GM18519 (cell line): ENCODE results near the gene ELOA.
A peak's percentile ranks its signal among the peaks of the same experiment; 100 is the strongest.

Source experiments
- ATAC-seq: cut with Tn5 transposase; IDR thresholded peaks from one replicate; pipeline ENCODE4 v1.9.1; 2021; ENCODE audit warnings: mild to moderate bottlenecking, moderate library complexity; ENCODE audit not compliant: unreplicated experiment, low FRiP score

Gene ELOA, protein sequence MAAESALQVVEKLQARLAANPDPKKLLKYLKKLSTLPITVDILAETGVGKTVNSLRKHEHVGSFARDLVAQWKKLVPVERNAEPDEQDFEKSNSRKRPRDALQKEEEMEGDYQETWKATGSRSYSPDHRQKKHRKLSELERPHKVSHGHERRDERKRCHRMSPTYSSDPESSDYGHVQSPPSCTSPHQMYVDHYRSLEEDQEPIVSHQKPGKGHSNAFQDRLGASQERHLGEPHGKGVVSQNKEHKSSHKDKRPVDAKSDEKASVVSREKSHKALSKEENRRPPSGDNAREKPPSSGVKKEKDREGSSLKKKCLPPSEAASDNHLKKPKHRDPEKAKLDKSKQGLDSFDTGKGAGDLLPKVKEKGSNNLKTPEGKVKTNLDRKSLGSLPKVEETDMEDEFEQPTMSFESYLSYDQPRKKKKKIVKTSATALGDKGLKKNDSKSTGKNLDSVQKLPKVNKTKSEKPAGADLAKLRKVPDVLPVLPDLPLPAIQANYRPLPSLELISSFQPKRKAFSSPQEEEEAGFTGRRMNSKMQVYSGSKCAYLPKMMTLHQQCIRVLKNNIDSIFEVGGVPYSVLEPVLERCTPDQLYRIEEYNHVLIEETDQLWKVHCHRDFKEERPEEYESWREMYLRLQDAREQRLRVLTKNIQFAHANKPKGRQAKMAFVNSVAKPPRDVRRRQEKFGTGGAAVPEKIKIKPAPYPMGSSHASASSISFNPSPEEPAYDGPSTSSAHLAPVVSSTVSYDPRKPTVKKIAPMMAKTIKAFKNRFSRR

DNA sequence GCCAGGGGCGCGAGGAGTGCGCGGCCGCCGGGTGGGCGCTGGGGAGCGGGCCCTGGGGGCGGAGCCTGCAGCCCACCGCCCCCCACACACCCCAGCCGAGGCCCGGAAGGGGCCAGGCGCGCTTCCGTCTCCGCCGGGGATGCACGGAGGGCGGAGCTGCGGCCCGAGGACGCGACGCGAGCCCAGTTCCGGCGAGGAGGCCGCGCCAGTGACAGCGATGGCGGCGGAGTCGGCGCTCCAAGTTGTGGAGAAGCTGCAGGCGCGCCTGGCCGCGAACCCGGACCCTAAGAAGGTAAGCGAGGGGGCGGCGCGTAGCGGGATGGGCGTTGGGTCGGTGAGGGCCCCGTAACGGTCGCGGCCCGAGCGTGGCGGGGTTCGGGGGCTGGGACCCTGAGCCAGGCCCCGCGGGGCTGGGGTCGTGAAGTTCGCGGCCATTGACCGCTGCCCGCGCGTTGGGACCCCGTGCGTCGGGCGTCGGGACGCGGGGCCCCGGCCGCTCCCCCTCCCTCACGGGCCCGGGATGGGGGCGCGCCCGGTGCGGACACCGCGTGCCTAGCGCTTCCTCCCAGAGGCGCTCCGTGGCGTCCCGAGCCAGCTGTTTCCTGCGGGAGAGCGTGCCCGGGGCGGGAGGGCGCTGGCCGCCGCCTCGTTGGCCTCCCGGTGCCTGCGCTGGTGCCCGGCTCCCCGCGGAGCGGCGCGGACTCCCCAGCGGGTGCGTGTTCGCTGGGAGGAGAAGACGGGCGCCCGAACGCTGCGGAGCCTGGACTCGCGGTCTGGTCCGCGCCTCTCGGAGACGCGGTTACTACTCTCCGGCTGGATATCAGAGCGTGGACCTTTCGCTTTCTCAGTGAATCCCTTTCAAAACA is at the start of gene ELOA:
ELOA (plus strand) TSS at position 185 of the 866 bp plus-strand sequence; CDS start at position 218, 33 bp downstream.
- peak; percentile 60 for ATAC-seq

DNA sequence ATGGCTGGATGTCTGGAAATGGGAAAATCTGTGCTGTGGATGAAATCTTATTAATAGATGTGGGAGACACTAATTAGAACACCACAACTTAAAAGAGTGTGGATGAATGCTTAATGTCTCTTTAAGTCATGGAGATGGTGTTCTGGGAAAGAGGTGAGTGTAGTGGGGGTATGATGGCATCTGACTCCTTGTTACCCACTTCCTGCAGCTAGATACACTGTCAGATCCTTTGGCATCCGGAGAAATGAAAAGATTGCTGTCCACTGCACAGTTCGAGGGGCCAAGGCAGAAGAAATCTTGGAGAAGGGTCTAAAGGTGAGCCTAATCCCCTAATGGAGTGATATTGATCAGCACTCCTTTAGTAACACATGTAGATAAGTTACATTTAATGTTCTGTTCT is 49.7 kb upstream of the ELOA start:
- ATAC-seq: no peak

DNA sequence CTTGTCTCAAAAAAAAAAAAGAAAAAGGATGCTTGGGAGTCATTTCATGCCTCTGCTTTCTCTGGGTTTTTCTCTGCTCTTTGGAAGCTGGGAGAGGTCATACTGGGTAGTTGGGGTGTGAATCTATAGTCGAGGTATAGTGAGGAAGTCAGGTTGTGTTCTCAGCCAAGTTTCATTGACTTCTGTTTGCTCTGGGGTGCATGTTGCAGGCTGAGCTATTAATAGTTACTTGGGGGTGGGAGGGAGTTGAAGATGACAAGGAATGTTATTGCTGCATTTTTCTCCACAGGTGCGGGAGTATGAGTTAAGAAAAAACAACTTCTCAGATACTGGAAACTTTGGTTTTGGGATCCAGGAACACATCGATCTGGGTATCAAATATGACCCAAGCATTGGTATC is 48.9 kb upstream of the ELOA start:
- ATAC-seq: no peak

DNA sequence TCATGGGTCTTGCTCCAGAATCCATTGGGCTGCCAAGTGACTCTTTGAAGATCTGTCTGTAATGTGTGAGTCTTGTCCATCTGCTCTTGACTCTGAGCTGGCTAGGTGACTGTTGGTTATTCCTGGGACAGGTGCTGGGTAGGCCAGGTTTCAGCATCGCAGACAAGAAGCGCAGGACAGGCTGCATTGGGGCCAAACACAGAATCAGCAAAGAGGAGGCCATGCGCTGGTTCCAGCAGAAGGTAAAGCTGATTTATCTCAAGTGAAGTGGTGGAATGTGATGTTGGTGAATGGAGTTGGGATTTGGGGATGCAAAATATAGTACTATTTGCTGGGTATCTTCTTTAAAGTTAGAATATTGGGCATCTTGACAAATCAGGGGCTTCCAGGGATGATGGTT is 47.6 kb upstream of the ELOA start:
- no peak for ATAC-seq

DNA sequence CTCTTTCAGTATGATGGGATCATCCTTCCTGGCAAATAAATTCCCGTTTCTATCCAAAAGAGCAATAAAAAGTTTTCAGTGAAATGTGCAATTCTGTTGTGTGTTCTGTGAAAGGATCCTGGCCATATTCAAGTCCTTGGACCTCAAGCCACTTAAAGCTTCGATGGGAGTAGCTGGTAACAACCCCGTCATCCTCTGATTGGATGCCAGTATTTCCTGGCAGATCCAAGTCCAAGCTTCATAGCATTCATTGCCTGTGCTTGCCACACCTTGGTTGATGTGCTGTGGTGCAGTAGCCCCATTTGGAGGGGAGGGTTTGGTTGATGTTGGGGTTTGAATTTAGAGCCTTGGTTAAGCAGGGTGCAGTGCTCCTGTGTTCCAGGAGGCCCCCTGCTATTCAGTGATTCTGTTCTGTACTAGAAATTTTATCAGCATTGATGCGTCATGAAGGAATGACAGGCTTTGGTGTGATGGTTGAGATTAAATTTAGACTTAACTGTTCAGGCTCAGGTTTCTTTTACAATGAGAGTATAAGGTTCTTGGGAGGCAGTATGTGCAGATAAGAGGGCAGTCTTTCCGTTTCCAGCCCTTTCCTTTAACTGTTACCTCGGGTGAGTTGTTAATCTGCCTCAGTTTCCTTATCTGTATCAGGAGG is 46.8 kb upstream of the ELOA start:
- no peak for ATAC-seq

DNA sequence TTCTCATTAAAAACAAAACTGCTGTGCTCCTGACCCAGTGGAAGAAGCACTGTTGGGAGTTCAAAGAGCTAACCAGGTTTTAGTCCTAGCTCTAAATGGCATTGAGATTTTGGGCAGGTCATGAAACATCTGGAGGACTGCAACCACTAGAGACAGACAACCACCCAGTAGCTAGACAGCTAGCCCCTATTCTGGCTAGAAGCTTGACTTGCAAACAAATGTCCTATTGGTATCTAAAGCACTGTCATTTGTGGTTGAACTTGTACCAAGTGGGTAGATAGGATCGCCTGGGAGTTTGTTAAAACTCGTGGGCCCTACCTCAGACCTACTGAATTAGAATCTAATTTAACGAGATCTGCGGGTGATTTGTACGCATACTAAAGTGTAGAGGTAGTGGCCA is 44.8 kb upstream of the ELOA start:
- no peak for ATAC-seq

DNA sequence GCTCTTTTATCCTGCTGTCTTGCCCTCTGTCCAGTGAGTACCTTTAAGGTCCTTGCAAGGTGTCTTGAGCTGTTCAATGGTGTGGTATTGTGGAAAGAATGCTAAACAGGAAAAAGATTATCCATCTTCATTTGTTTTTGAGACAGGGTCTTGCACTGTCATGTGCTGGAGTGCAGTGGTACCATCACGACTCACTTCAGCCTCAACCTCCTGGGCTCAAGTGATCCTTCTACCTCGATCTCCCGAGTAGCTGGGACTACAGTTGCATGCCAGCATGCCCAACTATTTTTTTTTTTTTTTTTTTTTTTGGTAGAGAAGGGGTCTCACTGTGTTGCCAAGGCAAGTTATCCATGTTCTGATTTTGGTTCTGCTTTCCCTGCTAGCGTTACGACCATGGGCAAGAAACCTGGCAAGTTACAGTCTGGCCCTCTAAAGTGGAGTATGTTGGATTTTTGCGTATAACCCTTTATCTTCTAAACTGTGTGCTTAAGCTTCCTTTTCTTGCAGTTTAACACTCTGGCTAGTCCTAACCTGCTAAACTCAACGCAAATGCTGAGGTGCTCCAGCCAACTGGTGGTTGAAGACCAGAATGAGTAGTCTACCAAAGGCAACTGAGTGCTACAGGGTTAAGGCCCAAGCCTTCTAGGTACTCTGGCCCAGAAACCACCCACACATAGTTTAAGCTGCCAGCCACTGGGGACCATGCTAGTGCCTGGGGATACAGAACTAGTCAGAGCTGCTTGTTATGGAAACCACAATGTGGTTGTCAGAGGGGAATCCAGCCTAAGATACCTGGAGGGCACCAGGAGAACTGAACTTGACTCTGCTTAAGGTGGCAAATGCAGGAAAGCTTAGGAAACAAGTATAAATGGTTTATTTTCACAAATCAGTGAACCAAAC is 43.7 kb upstream of the ELOA start:
- no peak for ATAC-seq

DNA sequence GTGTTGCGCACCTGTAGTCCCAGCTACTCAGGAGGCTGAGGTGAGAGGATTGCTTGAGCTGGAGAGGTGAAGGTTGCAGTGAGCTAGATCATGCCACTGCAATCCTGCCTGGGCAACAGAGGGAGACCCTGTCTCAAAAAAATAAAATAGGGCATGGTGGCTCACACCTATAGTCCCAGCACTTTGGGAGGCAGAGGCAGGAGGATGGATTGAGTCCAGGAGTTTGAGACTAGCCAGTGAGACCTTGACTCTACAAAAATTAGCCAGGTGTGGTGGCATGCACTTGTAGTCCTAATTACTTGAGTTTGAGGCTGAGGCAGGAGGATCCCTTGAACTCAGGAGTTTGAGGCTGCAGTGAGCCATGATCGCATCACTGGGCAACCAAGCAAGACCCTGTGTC is 42.0 kb upstream of the ELOA start:
- ATAC-seq: no peak

DNA sequence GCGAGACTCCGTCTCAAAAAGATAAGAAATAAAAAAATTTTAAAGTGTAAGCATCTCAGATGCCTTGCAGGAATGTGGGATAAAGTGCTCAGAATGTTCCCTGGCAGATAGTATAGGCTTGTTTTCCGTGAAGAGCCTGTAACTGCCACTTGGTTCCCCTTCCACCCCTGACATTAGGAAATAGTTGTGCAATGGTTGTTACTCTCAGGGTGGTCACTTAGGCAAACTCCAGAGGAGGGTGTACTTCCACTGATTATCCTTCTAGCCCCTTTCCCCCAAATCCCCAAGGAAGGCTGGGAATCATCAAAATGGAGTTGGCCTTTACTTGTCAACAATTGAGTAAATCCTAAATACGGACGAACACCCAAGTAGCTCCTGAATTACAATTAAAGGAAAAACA is 41.3 kb upstream of the ELOA start:
- no peak for ATAC-seq

DNA sequence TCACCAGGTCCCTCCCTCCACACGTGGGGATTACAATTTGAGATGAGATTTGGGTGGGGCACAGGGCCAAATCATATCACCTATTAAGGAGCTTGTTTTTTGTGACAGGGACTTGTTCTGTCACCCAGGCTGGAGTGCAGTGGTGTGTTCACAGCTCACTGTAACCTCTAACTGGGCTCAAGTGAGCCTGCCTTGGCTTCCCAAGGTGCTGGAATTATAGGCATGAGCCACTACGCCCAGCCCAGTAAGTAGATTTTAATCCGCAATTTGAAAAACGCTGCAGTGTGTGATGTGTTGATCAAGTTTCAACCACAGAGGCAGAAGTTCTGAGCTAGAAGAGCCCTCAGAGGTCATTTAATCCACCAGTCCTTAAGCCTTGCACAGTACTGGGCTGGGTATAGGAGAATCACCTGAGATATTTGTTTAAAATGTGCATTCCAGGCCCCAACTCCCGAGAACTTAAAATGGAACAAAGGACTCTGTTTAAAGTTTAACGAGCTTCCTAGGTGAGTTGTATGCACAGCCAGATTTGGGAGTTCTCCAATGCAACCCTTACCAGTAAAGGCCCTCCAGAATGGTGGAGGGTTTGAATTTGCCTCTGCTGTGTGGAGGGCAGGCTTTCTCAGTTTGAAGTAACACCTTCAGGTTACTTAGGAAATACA is 38.3 kb upstream of the ELOA start:
- ATAC-seq: no peak

DNA sequence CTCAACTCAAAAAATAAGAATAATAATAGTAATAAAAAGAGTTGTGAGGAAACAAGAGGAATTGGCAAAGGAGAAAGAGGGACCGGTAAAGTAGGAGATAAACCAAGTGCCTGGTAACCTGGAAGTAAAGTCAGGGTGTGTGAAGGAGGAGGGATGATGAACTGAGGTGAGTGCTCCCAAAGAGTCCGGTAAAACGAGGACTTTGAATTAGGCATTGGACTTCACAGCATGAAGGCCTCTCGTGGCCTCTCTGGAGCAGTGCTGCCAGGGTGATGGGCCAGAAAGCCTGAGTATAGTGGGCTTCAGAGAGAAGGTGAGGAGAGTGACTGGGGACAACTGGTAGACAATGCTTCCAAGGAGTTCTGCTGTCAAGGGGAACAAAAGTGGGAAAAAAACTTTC is 34.0 kb upstream of the ELOA start:
- no peak for ATAC-seq

DNA sequence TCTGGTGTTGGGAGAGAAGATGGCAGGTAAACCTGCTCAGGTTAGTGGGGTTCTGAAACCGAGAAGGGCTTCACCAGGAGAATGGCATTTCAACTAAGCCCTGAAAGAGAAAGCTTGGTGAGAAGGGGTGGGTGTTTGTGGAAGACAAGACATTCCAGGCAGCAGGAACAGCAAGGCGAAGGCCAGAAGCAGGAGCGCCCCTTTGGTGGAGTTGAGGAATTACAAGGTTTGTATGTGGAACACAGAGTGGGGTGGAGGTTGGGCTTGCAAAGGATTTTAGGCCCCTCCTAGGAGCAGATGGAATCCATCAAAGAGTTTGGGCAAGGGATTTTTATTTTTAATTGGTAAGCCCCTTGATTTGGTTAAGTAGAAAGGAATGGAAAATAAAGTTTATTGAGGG is 24.8 kb upstream of the ELOA start:
- ATAC-seq: no peak

DNA sequence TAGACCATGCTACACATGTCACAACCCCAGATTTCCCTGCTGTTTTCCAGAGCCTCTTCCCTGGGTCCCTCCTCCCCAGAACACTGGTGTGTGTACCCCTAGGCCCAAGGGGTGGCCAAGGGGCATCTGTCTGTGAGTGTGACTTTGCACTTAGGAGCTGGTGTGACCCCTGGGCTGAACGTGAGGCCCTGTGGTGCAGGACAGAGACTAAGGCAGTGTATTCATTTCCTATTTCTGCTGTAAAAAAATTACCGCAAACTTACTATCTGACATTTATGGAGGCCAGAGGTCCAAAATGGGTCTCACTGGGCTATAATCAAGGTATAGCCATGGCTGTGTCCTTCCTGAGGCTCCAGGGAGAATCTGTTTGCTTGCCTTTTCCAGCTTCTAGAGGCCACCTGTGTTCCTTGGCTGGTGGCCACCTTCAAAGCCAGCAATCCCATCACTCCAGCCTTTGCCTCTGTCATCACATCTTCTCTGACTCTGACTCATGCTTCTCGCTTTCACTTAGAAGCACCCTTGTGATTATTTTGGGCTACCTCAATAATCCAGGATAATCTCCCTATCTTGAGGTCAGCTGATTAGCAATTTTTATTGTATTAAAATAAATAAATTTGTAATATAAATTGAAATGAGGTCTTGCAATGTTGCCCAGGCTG is 24.0 kb upstream of the ELOA start:
- ATAC-seq: no peak

DNA sequence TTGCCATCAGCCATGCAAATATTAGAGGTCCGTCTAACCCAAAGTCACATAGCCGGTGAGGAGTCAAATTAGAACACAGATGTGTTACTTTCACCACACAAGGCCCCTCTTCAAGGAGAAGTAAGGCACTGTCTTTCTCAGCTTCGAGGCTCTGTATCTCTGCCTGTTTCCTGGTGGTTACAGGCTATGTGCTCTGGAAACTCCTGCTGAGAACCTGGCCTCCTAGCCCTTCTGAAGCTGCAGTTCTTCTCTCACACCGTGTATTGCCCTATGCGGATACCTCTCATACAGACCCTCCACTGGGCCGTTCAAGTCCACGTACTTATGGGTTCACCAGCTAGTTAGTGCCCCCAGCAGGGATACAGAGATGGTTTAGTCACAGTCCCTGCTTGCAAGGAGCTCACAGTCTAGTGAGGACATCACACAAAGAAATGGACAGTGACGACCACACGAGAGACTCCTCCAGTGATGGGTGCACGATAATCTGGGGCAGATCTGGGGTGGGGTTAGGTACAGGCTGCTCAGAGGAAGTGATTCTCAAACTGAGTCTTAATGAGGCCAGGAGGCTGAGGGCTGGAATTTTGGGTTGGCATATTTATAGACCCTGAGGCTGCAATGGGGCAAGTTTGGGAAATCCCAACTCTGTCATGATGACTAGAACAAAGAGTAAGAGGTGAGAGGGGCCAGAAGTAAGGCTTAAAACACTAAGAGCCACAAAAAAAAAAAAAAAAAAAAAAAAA is 22.8 kb upstream of the ELOA start:
- ATAC-seq: no peak

DNA sequence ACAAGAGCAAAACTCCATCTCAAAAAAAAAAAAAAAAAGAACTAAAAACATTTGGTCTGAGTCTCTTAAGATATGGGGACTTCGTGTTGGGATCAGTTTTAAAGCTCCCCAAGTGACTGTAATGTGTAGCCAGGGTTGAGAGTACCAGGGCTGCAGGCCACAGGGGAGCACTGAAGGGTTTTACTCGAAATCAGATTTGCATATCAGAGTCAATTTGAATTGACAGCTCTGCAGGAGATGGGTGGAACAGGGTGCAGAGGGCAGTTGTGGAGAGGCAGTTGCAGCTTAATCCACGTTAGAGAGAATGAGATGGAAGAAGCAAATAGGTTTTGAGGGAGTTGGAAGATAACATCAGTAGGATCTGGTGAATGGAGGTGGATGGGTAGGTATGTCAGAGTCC is 20.6 kb upstream of the ELOA start:
- ATAC-seq: no peak

DNA sequence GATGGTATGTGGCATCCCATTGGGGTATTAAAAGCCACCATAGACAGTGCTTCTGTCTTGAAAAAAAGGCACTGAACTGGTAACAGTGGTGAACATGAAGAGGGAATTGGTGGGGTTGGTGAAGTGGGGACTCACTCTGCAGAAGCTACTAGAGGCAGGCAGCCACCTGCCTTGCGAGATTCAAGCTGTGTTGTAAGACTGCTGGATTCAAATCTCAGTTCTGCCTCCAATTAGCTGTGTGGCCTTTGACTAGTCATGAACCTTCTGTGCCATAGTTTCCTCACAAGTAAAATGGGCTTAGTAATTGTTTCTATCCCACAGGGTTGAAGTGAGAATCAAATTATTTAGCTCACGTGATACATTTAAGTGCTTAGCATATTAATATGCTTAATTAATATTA is 16.6 kb upstream of the ELOA start:
- ATAC-seq: no peak

DNA sequence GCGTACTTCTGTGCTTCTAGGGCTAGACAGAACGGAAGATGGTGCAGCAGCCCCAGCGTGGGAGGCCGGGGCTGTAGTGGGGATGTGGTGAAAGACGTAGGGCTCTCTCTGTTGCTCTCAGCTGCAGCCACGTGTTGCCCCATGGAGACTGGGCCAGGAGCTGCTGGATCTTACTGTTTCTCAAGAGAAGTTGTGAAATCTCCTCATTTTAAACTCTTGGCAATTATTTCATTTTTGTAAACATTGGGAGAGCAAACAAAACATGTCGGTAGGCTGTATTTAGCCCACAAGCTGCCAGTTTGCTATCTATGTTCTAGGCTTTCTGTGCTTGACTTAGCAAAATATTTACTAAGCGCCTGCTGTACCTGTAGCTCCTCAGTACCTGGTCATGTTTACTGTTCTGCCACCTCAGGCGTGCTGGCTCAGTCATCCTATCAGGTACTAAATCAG is 15.9 kb upstream of the ELOA start:
- ATAC-seq: no peak
